GM18502 (cell line): Measurements from ENCODE around the gene INSRR.

Source experiments
- ATAC-seq: cut with Tn5 transposase; IDR thresholded peaks from one replicate; pipeline ENCODE4 v1.9.1; 2021; ENCODE audit warnings: mild to moderate bottlenecking; ENCODE audit not compliant: unreplicated experiment, poor library complexity

Gene INSRR

DNA sequence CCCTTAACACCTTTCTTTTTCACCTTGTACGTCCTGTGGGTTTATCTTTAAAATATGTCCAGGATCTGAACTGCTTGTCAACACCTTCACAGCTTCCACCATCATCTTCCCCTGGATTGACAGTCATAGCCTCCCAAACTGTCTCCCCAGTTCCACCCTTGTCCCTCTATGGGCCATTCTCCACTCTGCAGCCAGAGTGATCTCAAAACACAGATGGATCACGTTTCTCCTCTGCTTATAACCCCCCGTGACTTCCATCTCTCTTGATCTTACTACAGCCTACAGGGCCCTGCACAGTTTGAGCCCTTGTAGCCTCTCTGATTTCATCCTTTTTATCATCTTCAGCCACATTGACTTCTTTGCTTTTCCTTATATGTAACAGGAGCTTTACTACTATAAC is 4.3 kb downstream of the INSRR start:
- no peak for ATAC-seq

DNA sequence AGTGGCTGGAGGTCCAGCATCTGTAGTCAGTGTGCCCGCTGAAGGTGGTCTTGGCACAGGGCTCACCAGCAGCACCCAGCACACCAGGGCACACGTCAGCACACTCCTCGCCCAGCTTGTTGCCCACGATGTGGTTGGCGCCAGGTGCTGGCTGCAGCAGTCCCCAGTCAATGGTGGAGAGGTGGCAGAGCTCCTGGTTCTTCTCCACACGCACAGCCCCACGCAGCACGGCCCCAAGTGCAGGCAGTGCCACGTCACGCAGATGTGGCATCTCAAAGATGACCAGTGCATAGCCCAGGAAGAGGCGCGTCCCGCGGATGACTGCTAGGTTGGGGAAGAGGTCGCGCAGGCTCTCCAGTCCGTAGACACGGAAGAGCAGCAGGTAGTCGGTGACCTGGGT is 5.2 kb downstream of the INSRR start:
- no peak for ATAC-seq

DNA sequence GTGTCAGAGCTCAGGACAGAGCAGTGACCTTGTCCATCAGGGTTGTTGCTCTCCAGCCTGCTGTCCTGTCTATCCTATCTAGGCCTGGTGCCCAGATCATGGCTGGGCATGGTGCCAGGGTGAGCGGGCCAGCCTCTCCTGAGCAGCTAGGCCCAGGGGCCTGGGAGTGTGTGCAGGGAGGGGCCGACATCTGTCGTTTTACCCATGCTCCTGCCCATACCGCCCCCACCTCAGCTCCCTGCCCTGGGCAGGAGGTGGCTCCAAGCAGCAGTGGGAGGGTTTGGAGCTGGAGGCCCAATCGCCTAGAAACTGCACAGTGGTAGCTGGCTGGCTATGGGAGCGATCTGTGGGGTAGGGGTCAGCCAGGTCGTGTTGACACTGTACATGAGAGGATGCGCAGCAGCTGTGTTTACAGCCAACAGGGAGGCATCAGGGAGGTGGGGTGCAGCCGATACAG is 6.5 kb downstream of the INSRR start:
- no peak for ATAC-seq

DNA sequence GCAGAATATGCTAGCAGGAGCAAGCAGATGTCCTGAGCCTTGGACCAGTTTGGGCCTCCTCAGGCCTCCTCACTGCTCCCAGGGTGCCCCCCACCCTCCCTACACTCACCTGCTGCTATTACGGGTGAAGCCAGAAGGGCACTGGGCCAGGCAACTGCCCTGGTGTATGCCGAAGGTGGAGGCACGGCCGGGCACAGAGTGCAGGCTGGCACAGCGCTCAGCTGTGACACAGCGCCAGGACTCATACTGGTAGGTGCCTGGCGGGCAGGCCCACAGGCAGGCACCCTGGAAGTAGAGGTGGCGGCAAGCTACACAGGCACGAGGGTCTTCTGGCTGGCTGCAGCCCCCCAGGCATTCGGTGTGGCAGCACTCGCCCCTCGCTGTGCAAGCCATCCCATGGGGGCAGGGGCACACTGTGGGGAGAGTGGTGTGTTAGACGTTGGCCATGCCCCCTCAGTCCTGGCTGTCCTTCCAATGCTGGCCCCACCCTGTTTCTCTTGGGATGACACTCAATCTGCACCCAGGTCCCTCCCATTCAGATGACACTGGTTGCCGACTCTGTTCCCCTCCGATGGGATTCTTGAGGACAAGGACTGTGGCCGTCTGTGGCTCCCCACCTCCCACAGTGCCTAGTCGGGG is 7.0 kb downstream of the INSRR start:
- ATAC-seq = no peak

DNA sequence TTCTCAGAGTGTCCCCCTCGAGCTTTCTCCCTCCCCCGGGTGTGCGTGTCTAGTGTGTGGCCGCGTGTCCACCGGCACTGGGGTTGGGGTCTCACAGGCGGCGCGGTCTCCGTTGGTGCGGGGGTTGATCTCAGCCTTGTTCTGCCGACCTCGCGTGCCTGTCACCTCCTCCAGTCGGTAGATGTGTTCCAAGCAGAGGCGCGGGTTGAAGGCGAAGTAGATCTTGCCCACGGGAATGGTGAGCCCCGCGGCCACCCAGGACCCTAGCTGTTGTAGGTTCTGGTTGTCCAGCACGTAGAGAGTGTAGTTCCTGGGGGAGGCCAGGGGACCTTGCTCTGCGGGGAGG is 9.8 kb downstream of the INSRR start:
- ATAC-seq = no peak

DNA sequence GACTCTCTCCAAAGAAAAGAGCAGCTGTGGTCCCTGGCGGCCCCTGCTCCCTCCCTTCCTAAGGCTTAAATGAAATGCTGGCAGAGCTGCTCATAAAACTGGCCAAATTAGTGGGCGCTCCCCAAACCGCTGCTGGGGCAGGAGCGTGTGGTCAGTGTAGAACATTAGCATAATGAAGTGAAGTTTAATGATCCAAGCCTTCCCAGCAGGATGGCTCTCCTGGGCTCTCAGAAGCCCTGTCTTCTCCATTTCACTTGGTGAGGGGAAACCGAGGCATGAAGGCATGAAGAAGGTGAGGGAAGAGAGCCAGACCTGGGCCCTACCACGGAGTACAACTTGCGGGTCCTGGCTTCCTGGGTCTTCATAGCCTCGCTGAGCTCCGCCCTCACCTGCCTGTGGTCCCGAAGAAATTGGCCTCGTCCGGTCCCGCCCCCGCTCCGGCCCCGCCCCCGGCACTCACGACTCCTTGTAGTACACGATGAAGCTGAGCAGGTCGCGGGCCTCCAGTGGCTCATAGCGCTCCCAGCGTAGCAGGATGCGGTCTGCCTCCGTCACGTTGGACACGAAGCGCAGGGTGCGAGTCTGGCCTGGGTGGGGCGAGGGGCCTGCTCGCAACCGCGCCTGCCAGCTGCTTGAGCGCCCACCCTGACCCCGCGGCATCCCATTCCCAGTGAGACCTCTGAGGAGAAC is 10.3 kb downstream of the INSRR start:
- no peak for ATAC-seq

DNA sequence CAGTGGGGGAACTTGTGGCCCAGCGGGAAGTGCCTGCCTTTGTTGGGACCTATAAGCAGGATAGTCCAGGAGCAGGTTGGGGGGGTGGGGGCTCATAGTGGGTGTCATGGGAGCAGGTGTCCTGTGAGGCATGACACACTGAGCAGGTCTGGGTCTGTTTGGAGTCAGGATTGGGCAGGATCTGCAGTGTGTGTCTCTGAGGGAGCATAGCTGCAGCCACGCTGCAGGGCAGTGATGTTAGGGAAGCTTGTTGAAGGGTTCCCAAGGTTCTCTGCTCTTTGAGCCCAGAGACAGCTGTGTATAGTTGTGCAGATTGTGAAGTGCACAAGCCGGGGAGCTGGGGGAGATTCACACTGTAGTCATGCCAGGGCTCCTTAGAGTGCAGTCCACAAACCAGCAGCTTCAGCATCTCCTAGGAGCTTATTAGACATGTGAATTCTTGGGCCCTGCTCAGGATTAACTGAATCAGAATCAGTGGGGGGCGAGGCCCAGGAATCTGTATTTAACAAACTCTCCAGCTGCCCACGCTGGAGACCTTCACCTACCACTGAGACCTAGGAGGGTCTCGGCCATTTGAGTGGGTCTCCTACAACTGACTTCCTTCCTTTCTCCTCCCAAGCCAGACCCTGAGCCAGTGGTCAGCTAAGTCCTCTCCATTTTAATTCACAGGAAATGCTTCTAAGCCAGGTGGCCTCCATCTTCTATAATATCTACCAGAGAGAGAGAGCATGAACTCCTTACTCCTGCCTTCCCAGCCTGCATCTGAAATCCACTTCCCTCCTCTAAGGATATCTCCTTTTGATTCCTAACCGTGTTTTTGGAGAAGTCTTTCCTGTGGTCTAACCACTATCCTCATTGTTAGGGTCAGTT is 11.1 kb downstream of the INSRR start:
- no peak for ATAC-seq

DNA sequence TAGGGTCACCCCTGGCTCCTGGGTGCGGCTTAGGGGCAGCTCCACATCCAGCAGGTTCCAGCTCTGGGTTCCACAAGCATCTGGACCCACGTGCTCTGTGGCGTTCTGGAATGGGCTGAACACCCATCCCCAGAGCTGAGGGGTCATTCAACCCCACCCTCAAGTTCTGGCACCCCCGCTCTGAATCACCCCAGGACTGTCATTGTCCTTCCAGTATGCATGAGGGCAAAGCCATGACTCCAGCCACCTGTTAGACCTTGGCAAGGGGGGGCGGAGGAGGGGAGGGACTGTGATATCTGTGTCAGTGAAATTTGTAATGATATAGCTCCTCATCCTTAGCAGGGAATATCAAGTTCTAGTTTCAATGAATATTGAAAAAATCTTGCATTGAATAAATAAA is 12.3 kb downstream of the INSRR start:
- no peak for ATAC-seq

DNA sequence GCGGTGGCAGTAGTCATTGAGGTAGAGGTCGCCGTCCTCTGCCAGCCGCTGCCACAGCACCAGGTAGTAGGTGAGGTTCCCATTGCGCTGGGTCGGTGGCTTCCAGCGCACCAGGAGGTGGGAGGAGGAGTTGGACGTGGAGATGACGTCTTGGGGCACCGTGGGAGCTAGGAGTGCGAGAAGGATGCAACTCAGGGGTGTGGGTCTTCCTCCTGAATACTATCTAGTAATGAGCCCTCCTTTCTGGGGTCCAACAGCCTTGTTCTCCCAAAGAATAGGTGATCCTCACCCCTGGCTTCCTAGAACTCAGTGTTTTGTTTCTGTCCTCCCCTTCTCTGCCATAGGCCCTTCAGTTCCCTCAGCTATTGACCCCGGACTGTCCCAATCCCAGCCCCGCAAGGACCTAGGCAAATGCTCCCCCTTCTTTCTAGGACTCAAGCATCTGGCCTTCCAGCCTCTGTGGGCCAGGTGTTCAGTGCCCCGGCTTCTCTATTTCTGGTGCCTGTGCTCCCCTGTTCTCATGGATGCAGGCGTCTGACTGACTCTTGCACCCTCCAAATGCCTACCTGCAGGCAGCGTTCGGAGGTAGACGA is 12.9 kb downstream of the INSRR start:
- no peak for ATAC-seq

DNA sequence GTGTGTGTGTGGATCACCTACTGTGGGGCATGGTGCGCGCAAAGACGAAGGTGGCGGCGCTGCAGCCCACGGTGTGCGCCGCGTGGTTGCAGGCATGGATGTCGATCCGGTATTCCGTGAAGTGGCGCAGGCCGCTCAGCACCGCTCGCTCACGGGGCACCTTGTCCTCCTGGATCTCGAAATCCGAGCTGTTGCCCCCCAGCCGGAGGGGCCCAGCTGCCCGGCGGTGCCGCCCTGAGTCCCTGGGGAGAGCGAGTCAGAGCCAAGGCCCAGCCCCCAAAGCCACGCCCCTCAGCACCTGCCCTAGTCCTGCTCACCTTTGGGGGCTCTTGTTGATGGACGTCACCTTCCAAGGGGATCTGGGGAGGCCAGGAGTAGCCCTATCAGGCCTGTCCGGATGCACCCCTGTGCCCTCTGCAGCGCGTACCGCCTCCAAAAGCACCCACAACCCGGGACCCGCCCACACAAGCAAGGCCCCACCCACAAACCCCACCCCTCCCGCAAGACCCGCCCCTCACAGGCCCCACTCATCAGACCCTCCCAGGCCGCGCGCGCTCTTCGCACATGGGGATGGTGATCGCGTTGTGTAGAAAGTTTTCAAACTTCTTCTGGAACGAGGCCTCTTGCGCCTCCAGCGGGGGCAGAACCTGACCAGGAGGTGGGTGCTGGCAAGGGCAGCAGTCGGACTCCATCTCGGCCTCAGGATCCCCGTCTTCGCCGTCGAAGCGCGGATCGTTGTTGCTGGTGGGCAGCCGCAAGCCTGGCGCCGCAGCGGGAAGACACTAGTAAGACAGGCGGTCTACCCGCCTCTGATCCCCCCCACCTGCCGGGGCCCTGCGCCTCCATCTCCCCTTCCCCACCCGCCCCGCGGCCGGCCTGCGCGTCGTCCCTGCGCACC is 13.6 kb downstream of the INSRR start:
- no peak for ATAC-seq

DNA sequence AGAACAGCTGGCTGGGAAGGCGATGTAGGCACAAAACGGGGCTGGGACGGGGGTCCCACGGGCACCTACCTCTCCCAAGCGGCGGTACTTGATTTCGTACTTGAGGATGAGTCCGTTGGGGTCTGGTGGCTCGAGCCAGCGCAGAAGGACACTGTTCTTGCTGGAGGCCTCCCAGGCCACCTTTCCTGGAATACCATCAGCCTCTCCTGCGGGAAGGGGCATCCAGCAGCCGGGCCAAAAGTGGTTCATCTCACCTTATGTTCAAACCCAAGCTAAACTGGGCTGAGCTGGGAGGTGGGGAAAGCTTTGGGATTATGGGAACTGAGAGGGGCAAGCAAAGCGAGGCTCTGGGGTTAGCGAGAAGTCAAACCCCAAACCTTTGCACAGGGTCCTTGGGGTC is 14.3 kb downstream of the INSRR start:
- ATAC-seq = no peak

DNA sequence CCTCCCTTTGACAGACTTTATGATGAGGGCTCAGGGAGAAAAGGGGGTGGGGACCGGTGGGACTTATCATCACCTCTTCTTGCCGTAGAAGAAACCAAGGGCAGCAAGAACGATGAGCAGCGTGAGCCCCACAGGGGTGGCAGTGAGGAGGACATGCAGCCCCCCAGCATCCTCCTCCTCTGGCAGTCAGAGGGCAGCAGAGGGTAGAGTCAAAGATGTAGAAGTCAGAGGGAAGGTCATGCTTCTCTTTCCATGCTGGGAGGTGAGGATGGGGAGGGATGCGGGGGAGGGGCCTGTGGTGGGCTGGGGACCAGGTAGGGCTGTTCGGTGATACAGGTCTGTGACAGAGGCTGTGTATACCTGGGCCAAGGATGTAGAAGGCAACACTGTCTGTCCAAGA is 14.8 kb downstream of the INSRR start:
- no peak for ATAC-seq

DNA sequence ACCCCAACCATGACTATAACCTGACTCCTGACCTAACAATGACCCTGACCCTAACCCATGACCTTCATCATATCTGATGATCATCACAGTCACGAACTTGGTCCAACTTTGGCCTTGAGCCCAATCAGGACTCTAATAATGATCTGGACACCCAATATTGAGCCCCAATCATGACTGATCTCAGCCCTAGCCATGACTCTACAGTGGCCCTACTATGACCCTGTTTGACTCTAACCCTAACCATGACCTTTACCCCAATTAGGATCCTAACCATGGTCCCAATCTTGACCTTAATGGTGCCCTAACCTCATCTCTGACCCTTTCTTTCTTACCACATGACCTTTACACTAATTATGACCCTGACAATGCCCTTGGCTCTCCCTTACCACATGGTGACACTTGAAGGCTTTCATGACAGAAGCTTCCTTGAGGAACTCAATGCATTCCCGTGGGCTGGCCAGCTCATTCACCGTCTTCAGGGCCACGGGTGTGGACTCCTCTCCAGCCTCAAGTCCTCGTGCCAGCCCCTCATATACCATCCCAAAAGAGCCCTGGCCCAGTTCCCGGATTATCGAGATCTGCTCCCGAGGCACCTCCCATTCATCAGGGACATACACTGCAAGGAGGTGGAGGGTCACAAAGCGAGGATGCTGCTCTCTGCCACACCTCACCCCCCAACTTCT is 16.2 kb downstream of the INSRR start:
- ATAC-seq = no peak

DNA sequence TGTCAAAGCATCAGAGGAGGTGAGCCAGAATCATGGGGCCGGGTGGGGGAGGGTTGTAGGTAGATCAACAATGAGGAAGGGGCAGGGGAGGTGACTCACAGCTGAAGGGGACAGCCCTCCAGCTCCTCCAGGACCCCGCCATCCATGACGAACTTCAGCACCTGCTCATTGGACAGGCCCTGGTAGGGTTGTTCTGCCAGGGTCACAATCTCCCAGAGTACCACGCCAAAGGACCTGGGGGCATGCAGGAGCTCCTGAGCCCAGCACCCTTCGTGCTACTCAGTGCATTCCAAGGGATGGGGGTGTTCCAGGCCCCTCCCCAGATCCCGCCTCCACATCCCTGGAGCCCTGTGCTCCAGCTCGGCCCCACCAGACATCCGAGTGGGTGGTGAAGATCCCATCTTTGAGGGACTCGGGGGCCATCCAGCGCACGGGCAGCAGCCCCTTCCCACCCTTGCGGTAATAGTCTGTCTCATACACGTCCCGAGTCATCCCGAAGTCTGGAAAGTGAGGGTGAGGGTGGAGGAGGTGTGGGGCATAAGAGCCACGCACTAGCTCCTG is 17.5 kb downstream of the INSRR start:
- ATAC-seq = no peak

DNA sequence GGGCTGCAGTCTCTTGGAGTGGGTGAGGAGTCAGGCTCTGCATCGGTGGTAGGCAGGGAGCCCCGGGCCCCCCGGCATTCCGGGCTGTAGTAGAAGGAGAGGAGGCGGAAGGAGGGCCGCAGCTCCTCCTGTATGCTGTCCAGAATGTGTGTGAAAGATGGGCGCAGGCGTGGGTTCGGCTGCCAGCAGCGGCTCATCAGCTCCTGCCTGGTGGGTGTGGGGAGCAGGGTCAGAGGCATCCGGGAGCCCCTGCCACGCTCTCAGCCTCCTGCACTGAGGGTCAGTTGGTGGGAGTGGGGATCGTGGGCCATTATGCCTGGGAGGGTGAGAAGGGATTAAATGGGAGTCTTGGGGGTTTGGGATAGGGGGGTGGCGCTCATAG is 18.0 kb downstream of the INSRR start:
- ATAC-seq = no peak

DNA sequence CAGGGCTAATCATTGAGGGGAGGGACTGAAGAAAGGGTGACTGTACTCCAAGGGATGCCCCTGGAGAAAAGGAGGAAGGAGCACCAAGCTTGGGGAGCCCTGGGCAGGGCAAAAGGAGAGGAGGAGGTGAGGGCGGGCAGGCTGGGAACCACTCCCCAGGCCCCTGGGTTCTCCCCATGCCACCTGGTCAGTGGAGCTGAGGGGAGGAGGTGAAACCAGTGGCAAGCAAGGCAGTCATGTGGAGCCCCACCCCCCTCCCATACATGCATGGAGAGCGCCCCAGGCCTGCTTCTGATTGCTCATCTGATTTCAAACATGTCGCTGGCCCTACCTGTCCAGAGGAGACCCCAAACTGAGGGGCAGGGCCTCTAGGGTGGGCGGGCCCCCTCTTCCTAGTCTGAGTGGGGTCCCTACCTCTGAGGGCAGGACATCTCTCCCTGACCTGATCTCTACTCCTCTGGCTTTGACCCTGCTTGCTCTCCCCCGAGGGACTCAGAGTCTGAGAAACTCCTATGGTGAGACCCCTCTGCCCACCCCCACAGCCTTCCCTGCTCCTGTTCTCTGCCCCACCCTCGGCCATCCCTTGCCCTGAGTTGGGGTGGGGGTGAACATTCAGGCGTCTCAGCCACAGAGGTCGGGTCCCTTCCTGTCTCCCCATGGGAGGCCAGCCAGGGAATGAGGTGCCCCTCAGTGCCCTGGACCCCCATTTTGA is 18.6 kb downstream of the INSRR start:
- ATAC-seq = no peak

DNA sequence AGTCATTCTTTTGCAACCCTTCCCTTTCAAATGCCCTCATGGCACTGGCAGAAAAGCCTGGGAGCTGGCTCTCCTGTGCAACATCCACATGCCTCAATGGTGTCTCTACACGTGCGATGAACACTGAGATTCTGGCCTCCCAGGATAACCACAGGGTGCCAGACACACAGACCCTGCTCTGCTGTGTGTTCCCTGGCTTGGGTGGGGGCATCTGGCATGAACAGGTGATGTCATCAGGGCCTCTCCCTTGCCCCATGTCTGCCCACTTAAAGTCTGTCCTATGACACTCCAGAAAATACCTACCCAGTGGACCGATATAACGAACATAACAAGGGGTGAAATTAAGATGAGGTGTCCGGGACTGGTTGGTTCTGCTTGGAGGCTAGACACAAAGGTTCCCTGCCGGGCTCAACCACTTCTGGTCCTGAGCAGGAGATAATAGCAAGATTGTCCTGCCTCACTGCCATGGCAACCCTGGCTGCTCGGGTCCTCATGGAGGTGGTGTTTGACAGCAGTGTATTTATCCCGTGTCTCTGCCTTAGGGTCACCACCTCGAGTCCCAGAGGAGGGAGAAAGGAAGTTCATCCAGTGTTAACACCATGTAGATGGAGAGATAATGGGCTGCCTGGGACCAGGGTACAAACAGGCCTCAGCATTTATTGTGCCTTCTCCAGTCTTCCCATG is 19.3 kb downstream of the INSRR start:
- no peak for ATAC-seq

DNA sequence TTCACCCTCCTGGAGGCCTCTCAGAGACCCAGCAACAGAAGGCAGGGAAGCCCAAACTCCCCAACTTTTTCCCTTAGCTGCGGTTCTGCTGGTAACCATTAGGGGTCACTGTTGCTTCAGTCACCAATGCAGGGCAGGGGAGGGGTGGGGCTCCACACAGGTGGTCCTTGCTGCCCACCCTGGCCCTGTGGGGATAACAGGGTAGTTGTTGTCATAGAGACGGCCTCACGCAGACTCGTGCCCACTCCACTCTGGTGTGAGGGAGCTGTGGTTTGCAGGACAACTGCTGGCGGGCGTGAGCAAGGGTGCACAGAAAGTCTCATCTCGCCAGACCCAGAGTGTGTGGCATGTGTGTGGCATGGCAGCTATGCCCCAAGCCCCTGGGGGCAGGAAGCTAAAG is 19.9 kb downstream of the INSRR start:
- no peak for ATAC-seq
